ENCODE results near the gene ZNRF1. TPM values are rescaled to one million over a fixed set of nuclear protein-coding genes. Genes with fewer than 3 reads are reported as not detected.

ZNRF1 gene
- total RNA-seq, 2 donors from 2014 or later, result 15.3 to 19.8 TPM

DNA sequence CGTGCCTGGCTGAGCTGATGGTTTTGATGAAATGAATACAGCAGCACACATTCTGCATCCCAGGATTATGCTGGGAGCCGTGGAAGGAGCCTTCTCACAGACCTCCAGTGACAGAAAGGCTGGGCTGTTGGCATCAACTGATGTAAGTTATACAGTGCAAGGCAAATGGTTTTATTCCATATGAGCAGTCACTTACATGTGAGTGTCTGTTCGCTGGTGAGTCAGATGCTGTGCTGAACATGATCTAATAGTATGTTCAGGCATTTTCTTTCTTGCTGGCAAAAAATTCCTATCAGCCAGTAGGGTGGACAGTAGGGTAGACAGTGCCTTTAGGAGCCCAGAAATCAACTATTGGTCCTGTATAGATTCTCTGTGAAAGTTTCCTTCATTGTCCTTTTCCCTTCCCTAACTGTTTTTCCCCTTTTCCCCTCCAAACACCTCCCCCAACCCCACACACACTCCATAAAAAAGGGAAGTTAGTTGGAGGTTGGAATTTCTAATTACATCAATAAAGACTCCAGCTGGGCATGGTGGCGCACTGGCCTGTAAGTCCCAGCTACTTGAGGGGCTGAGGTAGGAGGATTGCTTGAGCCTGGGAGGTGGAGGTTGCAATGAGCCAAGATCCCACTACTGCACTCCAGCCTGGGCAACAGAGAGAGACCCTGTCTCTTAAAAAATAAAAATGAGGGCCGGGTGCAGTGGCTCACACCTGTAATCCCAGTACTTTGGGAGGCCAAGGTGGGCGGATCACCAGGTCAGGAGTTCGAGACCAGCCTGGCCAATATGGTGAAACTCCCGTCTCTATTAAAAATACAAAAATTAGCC, 81.6 kb downstream of the ZNRF1 start:
- Histone ChIP-seq H3K36me3 (no peaks in the 10 kb centered on the region), H3K4me1 (peaks cover 0 to 24% of the 10 kb centered on the region in 2 donors), H3K27ac (no peak overlapping the region), H3K9me3 (no peaks in the 10 kb centered on the region), H3K4me3 (no peak overlapping the region), H3K27me3 (no peaks in the 10 kb centered on the region)
- DNase-seq (ENCODE audit: low spot score), result no peak
- TF ChIP-seq CTCF (IDR thresholded peaks at IDR 0.05), result no peak

DNA sequence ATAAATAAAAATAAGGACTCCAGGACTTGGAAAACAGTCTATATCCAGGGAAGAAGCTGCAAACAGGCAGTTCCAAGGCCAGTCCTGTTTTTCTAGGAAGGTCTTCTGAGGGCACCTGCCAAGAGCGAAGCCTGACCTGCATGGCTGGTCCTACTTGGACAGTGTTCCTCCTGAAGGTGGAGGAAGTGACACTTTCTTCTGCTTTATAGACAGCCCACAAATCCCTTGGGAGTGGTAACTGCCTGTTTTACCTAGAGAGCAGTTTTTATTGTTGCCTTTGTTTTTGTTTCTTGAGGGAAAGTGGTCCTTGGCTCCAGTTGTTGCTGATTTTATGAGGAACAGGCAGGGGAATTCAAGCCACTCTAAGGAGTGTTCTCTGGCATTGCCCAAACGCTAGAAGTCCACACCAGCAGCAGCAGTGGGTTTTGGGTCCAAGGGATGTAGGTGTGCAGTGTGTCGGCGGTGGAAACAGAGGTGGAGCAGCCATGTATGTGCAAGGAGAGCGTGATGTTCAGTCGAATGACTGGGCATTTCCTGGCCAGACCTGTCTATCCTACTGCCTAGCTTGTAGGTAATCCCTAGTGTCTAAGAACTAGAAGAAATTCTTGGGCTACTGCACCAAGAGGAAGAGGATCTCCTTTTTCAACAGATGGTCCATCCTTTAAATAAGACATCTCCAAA, 82.5 kb downstream of the ZNRF1 start:
- H3K4me1 ChIP-seq, result peaks cover 0 to 18% of the 10 kb centered on the region in 2 donors
- no peaks in the 10 kb centered on the region for H3K27me3 ChIP-seq
- DNase-seq (ENCODE audit: low spot score), result no peak
- H3K4me3 ChIP-seq, result no peak overlapping the region
- H3K27ac ChIP-seq, result no peak overlapping the region
- no peak for TF ChIP-seq CTCF (IDR thresholded peaks at IDR 0.05)
- no peaks in the 10 kb centered on the region for H3K9me3 ChIP-seq
- H3K36me3 ChIP-seq, result no peaks in the 10 kb centered on the region

GRCh38 chr16:75083813-75084212, 85.0 kb downstream of the ZNRF1 start:
- TF ChIP-seq CTCF (IDR thresholded peaks at IDR 0.05), result no peak
- Histone ChIP-seq H3K27me3 (no peaks in the 10 kb centered on the region), H3K4me1 (peaks cover 0 to 41% of the 10 kb centered on the region in 2 donors), H3K36me3 (no peaks in the 10 kb centered on the region), H3K9me3 (no peaks in the 10 kb centered on the region), H3K27ac (no peak overlapping the region), H3K4me3 (no peak overlapping the region)
- DNase-seq (ENCODE audit: low spot score), result no peak

DNA sequence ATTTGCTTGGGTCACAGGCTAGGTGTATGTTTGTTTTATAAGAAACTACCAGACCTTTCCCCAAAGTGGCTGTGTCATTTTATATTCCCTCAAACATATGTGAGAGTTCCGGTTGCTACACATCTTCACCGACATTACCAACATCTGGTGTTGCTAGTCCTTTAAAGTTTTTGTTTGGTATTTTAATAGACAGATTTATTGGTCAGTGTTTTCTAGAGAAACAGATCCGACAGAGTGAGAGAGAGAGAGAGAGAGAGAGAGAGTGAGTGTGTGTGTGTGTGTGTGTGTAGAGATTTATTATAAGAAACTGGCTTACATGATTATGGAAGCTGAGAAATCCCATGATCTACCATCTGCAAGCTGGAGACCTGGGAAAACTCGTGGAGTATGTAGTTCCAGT, 86.7 kb downstream of the ZNRF1 start:
- Histone ChIP-seq H3K27ac (no peak overlapping the region), H3K4me1 (peaks cover 0 to 53% of the 10 kb centered on the region in 2 donors)
- TF ChIP-seq CTCF (IDR thresholded peaks at IDR 0.05), result no peak

GRCh38 chr16:75086281-75086680, 87.5 kb downstream of the ZNRF1 start:
- H3K27me3 ChIP-seq, result no peaks in the 10 kb centered on the region
- no peak overlapping the region for H3K27ac ChIP-seq
- peaks cover 0 to 47% of the 10 kb centered on the region in 2 donors for H3K4me1 ChIP-seq
- no peak for DNase-seq (ENCODE audit: low spot score)
- H3K9me3 ChIP-seq, result no peaks in the 10 kb centered on the region
- no peak for TF ChIP-seq CTCF (IDR thresholded peaks at IDR 0.05)
- H3K36me3 ChIP-seq, result no peaks in the 10 kb centered on the region
- no peak overlapping the region for H3K4me3 ChIP-seq

More for the DNA sequence above, 86.7 kb downstream of the ZNRF1 start:
- Histone ChIP-seq H3K36me3 (no peaks in the 10 kb centered on the region), H3K9me3 (no peaks in the 10 kb centered on the region), H3K27me3 (no peaks in the 10 kb centered on the region), H3K4me3 (no peak overlapping the region)
- no peak for DNase-seq (ENCODE audit: low spot score)

Measured in right atrium auricular region (tissue), 2 donors.